CD4-positive, alpha-beta T cell treated with Interferon alpha-2 for 1 hour (primary cell): ENCODE measurements around the gene PDGFC.
"Not testable (repeated sequence)": the region's sequence is repeated elsewhere in the genome, so short reads cannot be mapped to it uniquely, and the experiment has no call there.

ENCODE experiments used
- DNase-seq, 2 donors: peaks; one replicate each; pipeline ENCODE4 v3.0.0-alpha.2; 2020 to 2022

PDGFC gene

DNA sequence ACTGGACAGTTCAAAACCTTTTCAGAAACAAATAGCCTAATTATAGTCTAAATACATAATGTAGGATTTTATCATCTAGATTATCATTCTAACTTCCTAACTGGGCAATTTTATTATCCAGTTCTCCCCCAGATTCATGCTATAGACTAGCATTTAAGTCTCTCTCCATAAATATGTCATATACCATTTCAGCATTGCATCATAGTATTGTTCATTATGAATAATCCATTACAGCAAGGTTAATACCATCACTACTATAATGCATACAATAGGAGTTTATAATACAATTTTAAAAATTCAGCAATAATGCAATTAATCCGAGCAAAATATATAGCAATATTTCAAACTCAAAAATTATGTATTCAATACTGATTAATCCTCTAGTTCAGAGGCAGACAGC is 77.4 kb downstream of the PDGFC start:
- DNase-seq = no peak

DNA sequence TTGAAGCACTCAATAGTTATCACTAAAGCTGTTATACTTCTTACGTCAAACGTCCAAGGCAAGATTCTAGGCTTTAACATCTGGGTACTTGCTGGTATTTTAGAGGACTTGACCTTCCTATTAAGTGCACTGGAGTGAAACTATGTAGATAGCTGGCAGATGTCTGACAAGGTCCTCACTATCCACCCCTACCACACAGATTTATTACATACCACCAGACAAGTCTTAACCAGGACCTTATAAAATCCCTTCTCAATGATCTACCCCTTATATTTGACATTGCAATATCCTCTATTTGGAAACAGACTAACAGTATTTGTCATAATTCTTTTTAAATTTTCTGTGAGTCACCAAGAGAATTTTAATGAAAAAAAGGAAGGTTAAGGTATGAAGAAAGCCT is 78.8 kb downstream of the PDGFC start:
- DNase-seq = no peak

DNA sequence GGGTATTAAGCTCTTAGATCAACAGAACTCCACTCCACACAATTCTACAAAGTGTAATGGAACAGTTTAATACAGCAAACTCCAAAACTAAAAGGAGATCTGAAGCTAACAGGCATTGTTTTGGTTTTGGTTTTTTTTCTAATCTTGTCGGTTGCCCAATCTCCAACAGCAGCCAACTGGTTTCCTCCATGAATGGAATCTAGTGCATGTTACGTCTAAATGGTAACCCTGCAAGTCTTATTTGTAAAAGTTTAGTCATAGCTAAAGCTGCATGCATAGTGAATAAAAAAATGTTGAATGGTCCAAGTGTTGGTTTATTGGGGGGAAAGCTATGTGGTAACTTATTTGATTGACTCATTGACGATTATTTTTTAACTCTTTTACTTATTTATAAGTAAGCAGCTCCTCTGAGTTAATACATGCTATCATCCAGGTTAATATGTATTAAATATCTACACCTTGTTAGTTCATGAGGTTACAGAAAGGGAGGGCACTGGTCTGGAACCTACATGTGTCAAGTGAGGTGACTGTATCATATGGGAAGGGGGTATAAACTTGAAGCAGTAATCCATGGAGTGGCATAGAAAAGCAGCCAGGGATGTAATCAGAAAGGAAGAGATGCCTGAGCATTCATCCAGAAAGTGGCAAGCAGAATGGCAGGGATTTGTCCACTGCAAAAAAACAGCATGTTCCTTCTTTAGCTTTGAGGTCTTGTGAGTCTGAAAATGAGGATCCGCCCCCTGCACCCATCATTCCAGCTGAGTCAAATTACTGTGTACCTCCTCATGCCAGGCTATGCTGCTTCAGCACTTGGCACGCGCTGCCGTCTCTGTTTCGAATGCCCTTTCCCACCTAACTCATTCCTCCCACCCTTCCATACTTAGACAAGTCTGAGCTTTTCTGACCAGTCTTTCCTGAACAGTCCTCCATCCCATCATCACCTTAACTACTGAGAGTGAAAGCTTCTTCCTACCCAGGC is 81.7 kb downstream of the PDGFC start:
- DNase-seq = no peak

DNA sequence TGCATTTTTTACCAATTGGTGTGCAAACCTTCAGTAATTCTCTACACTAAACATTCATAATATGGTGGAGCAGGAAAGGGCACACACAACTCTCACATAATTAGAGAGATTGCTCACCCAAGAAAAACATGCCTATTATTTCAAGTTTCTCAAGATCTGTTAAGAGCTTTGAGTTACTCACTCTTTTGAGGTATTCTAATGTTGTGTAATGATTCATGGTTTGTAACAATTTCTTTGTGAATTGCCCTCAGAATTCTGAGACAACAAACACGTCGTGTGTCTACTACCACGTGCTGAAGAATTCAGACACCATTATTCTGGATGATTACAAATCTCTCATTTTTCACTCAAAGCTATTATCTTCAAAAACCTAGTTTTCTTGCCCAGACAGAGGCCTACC is 82.8 kb downstream of the PDGFC start:
- no peak for DNase-seq

DNA sequence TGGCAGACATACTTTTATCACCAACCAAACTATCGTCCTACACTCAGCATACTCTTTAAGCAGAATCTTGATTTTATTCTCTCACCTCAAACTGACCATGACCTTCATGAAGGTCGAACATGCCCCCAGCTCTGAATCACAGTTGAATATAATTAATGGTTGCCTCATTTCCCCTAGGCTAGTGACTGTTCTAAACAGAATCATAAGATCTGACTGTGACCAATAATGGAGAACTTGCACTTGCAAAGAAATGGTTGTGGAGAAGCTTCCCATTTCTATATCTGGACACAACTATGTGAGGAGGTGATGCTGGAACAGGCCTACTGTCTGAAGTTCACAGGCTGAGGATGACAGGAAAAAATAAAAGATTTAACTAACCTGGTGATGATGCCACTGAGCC is 85.1 kb downstream of the PDGFC start:
- DNase-seq = no peak

DNA sequence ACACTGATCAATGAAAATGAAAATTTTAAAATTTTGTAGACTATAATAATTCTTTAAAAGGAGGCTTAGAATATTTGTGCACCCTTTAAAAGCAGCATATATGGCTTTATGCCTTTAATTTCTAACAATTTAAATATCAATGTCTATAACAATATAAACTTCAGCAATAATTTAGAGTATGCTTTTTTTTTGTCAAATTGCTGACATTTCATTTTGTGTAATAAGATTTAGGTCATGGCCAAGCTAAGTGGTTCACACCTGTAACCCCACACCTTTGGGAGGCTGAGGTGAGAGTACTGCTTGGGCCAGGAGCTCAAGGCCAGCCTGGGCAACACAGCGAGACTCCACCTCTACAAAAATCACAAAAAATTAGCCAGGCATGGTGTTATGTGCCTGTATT is 86.2 kb downstream of the PDGFC start:
- no peak for DNase-seq

DNA sequence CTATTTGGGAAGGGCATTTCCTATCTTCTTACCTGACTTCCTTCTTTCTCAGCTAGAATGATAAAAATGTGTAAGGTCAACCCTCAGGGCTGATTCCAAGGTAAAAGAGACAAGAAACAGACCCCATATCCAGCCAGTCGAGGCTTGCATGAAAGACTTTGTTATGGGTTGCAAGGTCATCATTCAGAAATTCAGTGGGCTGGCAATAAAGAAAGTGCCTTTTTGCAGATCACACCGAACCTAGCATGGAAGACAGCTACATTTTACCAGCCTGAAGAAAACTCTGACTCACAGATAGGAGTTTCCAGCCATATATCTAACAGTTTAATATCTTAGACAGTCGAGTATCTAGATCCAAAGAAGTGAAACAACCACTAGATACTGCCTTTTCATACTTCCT is 87.4 kb downstream of the PDGFC start:
- DNase-seq = no peak

DNA sequence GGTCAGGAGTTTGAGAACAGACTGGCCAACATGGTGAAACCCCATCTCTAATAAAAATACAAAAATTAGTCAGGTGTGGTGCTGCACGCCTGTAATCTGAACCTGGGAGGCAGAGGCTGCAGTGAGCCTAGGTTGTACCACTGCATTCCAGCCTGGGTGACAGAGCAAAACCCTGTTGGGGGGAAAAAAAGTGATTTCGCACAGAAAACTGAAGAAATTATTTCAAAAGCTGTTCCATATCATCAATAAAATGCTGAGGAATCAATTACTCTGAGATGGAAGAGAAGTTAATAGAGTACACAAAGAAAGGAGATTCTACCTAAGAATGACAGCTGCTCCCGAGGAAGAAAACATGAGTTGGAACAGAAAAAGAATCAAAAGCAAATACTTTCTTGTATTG is 95.9 kb downstream of the PDGFC start:
- DNase-seq = no peak

DNA sequence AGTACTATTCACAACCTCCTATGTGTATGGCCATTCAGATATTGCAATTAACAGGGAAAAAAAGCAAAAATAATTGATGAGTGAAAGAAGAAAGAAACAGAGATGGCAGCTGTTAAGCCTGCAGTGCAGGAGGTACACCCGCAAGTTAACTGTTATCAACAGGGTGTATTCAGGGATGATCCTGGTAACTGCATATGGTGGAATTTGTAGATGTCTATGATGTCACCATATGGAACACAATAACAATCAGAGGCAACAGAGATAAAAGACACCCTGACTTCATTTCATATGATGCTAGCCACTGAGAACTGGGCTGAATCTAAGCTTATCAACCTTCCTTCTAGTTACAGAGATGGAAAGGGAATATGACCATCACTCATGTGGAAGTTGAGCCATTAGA is 96.5 kb downstream of the PDGFC start:
- DNase-seq = no peak

DNA sequence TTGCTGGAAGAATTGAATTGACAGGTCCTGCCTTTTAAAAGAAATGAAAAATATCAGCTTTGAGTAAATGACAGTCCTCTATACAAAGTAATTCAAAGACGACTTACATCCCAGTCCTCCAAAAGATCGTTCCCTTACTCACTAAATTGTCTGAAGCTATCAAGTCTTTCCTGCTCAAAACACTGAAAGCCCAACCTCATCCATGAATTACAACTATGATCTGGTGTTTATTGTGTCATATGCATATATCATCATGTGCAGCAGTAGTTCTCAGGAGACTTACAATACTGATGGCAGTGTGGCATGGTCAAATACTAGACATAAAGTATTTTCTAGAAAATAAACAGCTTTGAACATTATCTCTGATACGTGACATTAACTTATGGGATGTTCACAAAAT is 97.8 kb downstream of the PDGFC start:
- no peak for DNase-seq

DNA sequence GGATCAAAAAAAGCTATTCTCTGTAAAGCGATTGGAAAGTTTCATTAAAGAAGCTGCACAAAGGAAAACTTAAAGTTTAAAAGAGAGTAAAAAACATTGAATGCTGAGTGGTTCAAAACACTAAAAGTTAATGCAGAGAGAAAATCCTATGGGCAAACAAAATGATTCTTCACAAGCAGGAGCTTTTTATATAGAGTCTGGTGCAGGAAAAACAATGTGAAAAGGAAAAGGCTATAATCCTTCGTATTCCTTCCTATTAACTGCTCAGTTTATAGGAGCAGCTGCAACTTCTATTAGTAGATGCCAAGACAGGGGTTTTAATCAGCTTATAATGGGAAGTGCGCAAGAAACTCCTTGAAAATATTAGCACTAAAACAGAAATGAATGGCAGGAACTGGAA is 100.7 kb downstream of the PDGFC start:
- DNase-seq = no peak

DNA sequence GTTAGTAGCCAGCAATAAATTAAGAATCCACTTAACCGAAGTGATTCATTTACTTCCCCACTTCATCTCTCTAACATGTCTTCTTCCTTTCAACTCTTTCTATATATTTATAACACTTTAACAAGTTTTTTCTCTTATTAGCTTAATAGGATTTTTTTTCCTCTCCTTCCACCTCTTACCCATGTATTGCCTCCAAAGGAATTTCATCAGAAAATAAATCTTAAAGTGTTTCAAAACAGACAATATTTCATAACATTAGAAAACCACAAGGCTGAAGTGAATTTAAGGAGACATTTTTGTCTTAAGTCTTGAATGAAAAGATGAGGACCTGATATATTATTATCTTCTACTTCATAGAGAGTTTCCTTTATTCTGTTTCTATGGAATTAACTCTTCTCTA is 101.5 kb downstream of the PDGFC start:
- DNase-seq = no peak

DNA sequence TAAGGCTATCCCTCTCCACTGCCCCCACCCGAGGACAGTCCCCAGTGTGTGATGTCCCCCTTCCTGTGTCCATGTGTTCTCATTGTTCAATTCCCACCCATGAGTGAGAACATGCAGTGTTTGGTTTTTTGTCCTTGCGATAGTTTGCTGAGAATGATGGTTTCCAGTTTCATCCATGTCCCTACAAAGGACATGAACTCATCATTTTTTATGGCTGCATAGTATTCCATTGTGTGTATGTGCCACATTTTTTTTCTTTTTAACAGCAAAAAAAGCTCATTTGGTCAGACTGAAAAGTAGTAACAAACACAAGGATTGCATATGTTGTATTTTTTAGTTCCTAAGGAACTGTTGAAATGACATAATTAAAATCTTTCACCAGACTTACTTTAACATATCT is 105.5 kb downstream of the PDGFC start:
- not testable (repeated sequence) for DNase-seq

DNA sequence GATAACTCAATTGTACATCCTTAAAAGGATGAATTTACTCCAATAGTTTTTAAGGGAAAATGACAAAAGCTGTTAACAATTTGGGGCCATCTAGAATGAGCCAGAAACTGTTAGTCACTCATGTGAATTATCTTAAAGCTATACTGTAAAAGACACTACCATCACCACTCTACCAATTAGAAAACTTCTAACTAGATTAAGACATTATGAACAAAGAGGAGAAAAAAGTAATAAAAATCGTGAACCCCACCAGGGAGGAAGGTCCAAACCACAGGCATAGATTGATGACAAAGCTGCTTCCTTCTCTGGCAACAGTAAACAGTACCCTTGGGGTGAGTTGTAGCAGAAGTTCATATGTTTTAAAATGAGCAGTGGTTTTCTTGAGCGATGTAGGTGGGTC is 106.1 kb downstream of the PDGFC start:
- no peak for DNase-seq

DNA sequence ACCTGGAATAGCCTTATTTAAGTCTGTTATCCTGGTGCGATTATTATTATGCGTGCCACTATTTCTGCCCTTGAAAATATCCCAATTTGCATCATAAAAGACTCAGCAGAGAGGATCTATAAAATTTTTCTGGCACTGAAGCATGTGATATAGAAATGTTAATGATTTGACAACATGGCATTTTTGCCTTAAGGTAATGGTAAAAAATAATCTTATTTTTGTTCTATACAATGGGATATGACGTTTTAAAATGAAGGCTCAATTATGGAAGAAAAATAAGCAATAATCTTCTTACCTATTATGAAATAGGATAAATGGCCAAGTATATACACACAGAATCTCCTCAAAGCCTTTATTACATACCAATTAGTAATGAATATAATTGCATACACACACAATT is 113.5 kb downstream of the PDGFC start:
- no peak for DNase-seq

DNA sequence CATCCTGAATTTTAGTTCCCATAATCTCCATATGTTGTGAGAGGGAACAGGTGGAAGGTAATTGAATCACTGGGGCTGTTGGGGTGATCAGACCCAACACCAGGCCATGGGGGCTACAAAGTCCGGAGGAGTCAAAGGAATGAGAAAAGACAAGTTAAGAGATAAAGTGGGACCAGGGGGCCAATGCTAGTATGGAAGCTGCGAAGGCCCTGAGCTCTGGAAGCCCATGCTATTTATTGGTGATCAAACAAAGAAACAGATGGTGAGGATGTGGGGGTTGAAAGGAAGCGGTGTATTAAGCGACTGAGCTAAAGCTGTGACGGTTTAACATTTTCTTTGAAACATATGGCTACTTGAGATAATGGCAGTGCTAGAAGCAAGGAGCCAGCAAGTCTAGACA is 132.8 kb downstream of the PDGFC start:
- DNase-seq = no peak

DNA sequence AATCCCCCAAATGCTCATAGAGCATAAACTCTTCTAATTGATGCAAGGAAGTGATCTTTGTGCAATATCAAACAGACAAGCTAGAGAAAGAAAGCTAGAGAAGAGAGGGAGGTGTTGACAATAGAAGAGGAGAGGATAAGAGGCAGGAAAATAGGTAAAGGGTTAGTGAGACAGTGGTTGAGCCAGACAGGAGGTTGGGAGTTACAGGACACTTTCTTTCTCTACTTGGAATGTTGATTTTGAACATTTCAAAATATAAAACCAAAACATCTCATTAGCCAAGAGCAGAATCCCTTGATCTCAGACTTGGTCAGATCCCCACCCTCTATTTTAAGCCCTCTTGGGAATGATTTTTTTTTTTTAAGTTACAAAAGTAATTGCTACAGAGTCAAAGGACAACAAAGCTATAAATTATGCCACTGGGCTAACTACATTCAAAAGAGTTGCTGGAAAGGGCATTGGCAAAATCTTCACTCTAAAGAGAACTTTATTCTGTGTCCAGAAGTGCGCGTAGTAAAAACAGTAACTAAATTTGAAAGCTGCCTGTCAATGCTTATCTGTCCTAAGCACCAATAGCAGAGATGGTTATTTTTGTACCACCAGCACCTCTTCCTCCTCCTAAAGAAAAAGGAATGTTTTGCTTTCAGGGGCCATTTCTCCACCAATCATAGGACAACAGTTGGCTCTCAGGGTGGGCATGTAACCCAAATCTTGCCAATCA is 133.8 kb downstream of the PDGFC start:
- no peak for DNase-seq

DNA sequence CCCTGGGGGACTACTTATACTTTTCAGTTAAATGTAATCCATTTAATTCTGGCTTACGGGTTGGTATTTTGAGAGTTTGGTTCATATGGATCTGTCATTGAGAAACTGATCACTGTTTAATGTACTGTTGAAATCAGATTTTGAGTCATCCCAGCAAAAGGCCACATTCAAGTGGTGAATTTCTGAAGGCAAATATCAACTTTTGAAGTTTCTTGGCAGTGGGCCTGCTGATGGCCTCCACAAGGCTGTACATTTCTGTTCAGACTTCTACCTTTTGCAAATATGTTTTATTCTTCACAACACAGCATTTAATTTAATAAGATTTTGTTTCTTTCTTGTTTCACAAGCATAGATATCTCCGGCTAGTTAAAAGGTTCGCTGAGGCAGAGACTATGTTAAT is 138.7 kb downstream of the PDGFC start:
- DNase-seq = no peak

DNA sequence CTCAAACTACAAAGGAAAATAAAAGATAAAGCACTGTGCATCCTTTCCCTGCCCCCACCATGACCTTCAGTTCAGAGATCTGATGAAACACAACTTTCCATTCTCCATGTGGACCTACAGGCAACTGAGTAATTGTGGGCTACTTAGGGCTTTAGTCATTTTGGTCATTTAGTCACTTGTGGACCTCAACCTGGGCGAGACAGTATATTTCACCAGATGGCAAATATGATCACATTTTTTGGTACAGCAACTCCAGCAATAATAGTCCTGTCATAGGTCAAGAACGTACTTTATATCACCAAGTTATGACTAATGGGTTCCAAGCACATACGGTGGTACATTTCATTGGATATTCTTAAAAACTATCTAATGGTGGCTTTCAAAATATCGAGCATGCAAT is 141.2 kb downstream of the PDGFC start:
- DNase-seq = no peak

DNA sequence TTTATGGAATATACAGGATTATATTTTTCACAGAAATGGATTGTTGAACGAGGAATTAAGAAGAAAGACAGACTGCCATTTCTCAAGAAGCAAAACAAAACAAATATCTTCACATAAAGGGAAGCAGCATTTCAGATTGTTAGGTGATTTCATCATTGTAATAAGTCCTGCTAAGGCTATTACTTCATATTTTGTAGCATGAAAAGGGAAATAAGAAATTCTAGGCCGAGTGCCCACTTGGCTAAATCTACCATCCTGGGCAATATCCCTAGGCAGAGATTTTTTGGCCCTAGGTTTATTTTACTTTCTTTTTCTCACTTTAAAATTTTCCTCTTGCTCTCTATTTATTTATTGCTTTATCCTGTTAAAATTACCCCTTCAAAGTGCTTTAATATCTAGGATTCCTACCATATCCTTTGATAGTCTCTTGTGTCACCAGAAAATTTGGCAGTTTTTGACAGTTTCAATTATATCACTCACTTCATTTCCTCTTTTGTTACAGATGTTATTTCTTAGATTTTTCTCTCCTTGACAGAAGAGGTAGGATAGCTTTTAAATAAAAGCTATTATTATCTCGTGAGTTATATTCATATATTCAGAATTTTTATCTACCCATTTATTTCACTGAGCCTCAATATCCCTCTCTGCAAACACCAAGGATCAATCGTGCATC is 142.3 kb downstream of the PDGFC start:
- DNase-seq = no peak

DNA sequence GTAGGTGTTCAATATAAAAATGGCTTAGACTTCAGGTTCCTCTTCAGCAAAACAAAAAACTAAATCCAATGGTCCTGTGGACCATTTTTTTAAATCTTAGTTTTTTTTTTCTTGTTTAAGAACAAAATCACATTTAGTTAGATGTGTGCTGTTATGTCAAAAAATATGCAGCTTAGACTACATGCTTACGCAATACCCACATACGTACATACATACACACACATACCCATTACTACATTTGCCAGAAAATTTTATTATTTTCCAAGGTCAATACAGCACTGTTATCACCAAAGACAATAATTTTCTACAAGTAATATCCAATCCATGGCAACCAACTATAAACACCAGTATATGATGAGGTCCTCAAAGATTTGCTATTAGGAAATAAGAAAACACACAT is 144.1 kb downstream of the PDGFC start:
- no peak for DNase-seq

DNA sequence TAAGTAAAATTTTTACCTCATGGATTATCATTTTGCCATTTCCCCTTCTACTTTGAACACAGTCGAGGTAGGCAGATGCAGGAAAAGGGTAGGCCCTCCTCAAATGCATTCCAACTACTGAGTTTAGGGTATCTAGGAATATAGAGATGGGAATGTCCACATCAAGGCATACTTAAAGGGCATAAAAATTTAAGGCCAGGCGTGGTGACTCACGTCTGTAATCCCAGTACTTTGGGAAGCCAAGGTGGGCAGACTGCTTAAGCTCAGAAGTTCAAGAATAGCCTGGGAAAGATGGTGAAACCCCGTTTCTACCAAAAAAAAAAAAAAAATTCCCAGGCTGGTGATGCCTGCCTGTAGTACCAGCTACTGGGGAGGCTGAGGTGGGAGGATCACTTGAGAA is 146.5 kb downstream of the PDGFC start:
- no peak for DNase-seq

DNA sequence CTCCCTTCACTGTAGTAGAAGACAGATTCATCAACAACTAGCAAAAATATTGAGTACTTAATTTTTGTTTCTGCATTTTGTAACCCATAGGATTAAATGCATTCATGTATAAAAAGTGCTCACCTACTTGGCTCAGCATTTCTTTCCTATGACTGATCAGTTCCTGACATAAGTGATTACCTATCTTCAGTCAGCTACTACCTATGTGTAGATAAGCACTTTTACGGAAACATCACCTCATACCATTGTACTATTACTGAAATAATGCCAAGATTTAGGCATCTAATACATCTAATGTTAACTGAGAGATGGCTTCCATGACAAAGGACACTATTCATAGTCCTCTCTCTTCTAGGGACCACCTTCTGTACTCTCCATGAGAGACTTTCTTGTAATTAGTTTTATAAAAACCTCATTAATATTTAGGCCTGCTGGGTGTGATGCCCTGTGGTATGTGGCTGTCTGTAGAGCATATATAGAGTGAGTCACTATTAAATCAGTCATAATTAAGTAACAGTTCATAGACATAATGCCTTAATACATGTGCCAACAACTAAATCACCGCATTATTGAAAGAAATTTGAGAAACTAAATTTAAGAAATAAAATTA is 147.0 kb downstream of the PDGFC start:
- DNase-seq = no peak
